K562 (cell line): ENCODE measurements around the gene MCFD2. TPM values are rescaled to one million over a fixed set of nuclear protein-coding genes. Genes with fewer than 3 reads are reported as not detected.

Source experiments
- CBX2 ChIP-seq: fragments of 200-600 bp; sonication (generic); IDR thresholded peaks from one replicate; pipeline ENCODE4 v1.6.1; 2012; ENCODE audit warnings: mild to moderate bottlenecking, low read length, inconsistent platforms; ENCODE audit not compliant: insufficient read depth, poor library complexity, severe bottlenecking
- CHD1 ChIP-seq: fragments of 200-600 bp; sonication (generic); IDR thresholded peaks from one replicate; pipeline ENCODE4 v1.6.1; 2012; ENCODE audit warnings: mild to moderate bottlenecking, moderate library complexity, low read length, inconsistent platforms
- GABPB1 ChIP-seq: sonication (generic); formaldehyde crosslinking; IDR thresholded peaks from 2 replicates; pipeline ENCODE4 v1.8.0; 2022; ENCODE audit warnings: mild to moderate bottlenecking, missing genetic modification reagents
- IRF2 ChIP-seq: sonication (generic); formaldehyde crosslinking; IDR thresholded peaks from 2 replicates; pipeline ENCODE4 v1.8.1; 2022; ENCODE audit warnings: mild to moderate bottlenecking, missing genetic modification reagents
- MBD2 ChIP-seq: sonication (generic); IDR thresholded peaks from 2 replicates; pipeline ENCODE4 v1.6.1; 2016; ENCODE audit warnings: low read depth, borderline replicate concordance
- MXI1 ChIP-seq: IDR thresholded peaks from 2 replicates; pipeline ENCODE4 v1.6.1; 2011; ENCODE audit warnings: low read depth, mild to moderate bottlenecking, improper control_type of control experiment, low read length
- NR2C1 ChIP-seq, 2 experiments: fragments of 450-650 bp; IDR thresholded peaks; 2 replicates each; pipeline ENCODE4 v1.6.1; 2017; ENCODE audit warnings: mild to moderate bottlenecking in 2 of 2, antibody characterized with exemption in 1 of 2, inconsistent platforms in 1 of 2, missing compliant biosample characterization in 1 of 2, missing genetic modification characterization in 1 of 2
- ZNF24 ChIP-seq: fragments of 450-650 bp; IDR thresholded peaks from 2 replicates; pipeline ENCODE4 v1.6.1; 2016
- ZNF384 ChIP-seq: IDR thresholded peaks from 2 replicates; pipeline ENCODE4 v1.6.1; 2012; ENCODE audit warnings: low read depth, low read length, improper control_type of control experiment
- ZNF583 ChIP-seq: fragments of 250-450 bp; sonication (Bioruptor Pico); IDR thresholded peaks from 2 replicates; pipeline ENCODE4 v1.4.0; 2020
- polyA plus RNA-seq, 8 experiments: library from polyadenylated mRNA; depleted of rRNA in 4 of 8; stranded (reverse) in 5 of 8; unstranded in 3 of 8; fragments of >200 nt; fragmentation: Nextera tagmentation in 2 of 8; fragmentation: Illumina TruSeq in 1 of 8; extraction: Ambion mirVana in 2 of 8; extraction: Trizol in 1 of 8; gene quantifications; 2 replicates each; pipeline versions ENCODE4 v1.2.1 to v1.2.3, GENCODE V29; 2011 to 2014; ENCODE audit warnings: inconsistent platforms in 1 of 8, missing spikeins in 1 of 8
- total RNA-seq, 7 experiments: library from RNA; depleted of rRNA in 6 of 7; stranded (reverse); fragments of >200 nt in 6 of 7; fragmentation: Illumina TruSeq in 2 of 7; extraction: Trizol in 2 of 7; gene quantifications; 2 replicates each; pipeline versions ENCODE4 v1.2.1 to v1.2.3, GENCODE V29; 2011 to 2021; ENCODE audit warnings: low replicate concordance in 1 of 7
- TF ChIP-seq, protein P1 (sequence below), 3 experiments: IDR thresholded peaks in 2 of 3; conservative IDR thresholded peaks in 1 of 3; 2 replicates each; pipeline ENCODE4 v1.5.1; 2011 to 2012; ENCODE audit warnings: low read length in 3 of 3, mild to moderate bottlenecking in 3 of 3, control low read depth in 2 of 3, improper control_type of control experiment in 1 of 3, inconsistent platforms in 1 of 3, low read depth in 1 of 3, mixed read lengths in 1 of 3, moderate library complexity in 1 of 3; ENCODE audit not compliant: insufficient read depth in 2 of 3
- TF ChIP-seq, protein P2 (sequence below): IDR thresholded peaks from 3 replicates; pipeline ENCODE4 v1.6.1; 2011; ENCODE audit warnings: borderline replicate concordance, mild to moderate bottlenecking; ENCODE audit not compliant: insufficient read length, insufficient read depth
- TF ChIP-seq, protein P3 (sequence below): IDR thresholded peaks from 2 replicates; pipeline ENCODE4 v1.6.1; 2016; ENCODE audit warnings: missing genetic modification characterization, missing compliant biosample characterization
- TF ChIP-seq, protein P4 (sequence below): IDR thresholded peaks from 2 replicates; pipeline ENCODE4 v1.6.1; 2011; ENCODE audit warnings: borderline replicate concordance, low read depth, mild to moderate bottlenecking, moderate library complexity, low read length; ENCODE audit not compliant: insufficient read depth, poor library complexity, severe bottlenecking
- TF ChIP-seq, protein P5 (sequence below): fragments of 200-400 bp; formaldehyde crosslinking; IDR thresholded peaks from 2 replicates; pipeline ENCODE4 v1.6.1; 2017; ENCODE audit warnings: mild to moderate bottlenecking, low read depth, low read length, moderate library complexity
- TF ChIP-seq, protein P6 (sequence below): sonication (generic); formaldehyde crosslinking; IDR thresholded peaks from 2 replicates; pipeline ENCODE4 v1.9.0; 2022; ENCODE audit warnings: mild to moderate bottlenecking, missing genetic modification reagents

Gene MCFD2
- total and polyA plus RNA-seq, 9 of the 15 experiments (the other 6 are each of a cell fraction or from before 2014, with no cell fraction given): 78.6 to 237 (median 123) TPM

DNA sequence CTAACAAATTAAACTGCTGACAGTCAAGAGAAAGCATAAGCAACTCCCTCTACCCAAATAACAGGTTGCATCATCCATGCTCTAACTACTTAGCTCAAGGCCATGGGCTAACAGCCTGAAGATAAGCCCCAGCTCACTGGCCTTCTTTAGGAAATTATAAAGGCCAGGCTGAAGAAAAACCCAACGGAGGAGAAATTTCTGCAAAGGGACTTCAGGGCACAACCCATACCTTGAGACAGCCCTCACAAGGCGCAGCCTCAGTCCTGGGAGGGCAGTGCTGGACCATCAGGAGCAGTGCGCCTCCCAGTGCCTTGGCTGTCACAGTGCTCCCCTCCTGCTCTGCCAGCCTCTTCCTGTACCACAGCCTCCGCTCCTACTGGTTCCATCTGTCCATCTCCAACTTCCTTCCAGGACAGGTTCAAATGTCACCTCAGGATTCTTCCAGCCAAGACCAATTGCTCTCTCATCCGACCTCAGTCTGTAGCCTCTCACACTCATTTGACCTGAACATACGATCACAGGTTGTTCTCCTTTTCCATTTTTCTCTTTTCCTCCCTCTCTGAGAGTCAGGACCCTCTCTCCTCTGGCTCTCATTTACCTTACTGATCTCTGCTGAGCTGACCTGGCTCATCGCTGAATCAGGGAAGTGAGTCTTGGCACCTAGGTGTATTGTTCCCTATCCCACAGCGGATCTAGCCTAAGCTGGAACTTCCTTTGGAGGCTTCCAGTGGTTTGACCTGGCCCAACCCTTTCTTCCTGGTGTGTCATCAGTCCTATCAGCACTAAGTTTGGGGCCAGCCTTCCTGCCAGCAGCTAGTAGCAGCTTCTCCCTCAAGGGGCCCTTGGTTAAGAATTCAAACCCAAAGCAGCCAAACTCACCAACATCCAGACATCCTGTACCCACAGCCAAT is 1.9 kb downstream of the MCFD2 start (continued):
- TF ChIP-seq IRF2 (CRISPR knock-in tag) (no peak), GABPB1 (0 out of 2 replicates have a peak, but pooled peaks have one; percentile 21), CHD1 (no peak), NR2C1 (IDR thresholded peaks at IDR 0.05) (no peak), NR2C1 (tag; IDR thresholded peaks at IDR 0.05) (no peak), CBX2 (no peak), MXI1 (no peak), ZNF384 (no peak), ZNF583 (no peak), MBD2 (0 out of 2 replicates have a peak, but pooled peaks have one; percentile 22), ZNF24 (no peak)
- TF ChIP-seq, protein P1, sequence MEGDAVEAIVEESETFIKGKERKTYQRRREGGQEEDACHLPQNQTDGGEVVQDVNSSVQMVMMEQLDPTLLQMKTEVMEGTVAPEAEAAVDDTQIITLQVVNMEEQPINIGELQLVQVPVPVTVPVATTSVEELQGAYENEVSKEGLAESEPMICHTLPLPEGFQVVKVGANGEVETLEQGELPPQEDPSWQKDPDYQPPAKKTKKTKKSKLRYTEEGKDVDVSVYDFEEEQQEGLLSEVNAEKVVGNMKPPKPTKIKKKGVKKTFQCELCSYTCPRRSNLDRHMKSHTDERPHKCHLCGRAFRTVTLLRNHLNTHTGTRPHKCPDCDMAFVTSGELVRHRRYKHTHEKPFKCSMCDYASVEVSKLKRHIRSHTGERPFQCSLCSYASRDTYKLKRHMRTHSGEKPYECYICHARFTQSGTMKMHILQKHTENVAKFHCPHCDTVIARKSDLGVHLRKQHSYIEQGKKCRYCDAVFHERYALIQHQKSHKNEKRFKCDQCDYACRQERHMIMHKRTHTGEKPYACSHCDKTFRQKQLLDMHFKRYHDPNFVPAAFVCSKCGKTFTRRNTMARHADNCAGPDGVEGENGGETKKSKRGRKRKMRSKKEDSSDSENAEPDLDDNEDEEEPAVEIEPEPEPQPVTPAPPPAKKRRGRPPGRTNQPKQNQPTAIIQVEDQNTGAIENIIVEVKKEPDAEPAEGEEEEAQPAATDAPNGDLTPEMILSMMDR (IDR thresholded peaks at IDR 0.05 in 2 of 3, conservative IDR thresholded peaks at IDR 0.05 in 1 of 3; ENCODE audit: insufficient read depth in 2 of 3, low read depth in 1 of 3, low read length in 3 of 3): peak; percentile 67 to 74 (median 72)
- TF ChIP-seq, protein P2, sequence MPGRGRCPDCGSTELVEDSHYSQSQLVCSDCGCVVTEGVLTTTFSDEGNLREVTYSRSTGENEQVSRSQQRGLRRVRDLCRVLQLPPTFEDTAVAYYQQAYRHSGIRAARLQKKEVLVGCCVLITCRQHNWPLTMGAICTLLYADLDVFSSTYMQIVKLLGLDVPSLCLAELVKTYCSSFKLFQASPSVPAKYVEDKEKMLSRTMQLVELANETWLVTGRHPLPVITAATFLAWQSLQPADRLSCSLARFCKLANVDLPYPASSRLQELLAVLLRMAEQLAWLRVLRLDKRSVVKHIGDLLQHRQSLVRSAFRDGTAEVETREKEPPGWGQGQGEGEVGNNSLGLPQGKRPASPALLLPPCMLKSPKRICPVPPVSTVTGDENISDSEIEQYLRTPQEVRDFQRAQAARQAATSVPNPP: no peak
- TF ChIP-seq, protein P3, sequence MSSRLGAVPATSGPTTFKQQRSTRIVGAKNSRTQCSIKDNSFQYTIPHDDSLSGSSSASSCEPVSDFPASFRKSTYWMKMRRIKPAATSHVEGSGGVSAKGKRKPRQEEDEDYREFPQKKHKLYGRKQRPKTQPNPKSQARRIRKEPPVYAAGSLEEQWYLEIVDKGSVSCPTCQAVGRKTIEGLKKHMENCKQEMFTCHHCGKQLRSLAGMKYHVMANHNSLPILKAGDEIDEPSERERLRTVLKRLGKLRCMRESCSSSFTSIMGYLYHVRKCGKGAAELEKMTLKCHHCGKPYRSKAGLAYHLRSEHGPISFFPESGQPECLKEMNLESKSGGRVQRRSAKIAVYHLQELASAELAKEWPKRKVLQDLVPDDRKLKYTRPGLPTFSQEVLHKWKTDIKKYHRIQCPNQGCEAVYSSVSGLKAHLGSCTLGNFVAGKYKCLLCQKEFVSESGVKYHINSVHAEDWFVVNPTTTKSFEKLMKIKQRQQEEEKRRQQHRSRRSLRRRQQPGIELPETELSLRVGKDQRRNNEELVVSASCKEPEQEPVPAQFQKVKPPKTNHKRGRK (tag): no peak
- TF ChIP-seq, protein P4, sequence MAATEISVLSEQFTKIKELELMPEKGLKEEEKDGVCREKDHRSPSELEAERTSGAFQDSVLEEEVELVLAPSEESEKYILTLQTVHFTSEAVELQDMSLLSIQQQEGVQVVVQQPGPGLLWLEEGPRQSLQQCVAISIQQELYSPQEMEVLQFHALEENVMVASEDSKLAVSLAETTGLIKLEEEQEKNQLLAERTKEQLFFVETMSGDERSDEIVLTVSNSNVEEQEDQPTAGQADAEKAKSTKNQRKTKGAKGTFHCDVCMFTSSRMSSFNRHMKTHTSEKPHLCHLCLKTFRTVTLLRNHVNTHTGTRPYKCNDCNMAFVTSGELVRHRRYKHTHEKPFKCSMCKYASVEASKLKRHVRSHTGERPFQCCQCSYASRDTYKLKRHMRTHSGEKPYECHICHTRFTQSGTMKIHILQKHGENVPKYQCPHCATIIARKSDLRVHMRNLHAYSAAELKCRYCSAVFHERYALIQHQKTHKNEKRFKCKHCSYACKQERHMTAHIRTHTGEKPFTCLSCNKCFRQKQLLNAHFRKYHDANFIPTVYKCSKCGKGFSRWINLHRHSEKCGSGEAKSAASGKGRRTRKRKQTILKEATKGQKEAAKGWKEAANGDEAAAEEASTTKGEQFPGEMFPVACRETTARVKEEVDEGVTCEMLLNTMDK: peak; percentile 74
- TF ChIP-seq, protein P5, sequence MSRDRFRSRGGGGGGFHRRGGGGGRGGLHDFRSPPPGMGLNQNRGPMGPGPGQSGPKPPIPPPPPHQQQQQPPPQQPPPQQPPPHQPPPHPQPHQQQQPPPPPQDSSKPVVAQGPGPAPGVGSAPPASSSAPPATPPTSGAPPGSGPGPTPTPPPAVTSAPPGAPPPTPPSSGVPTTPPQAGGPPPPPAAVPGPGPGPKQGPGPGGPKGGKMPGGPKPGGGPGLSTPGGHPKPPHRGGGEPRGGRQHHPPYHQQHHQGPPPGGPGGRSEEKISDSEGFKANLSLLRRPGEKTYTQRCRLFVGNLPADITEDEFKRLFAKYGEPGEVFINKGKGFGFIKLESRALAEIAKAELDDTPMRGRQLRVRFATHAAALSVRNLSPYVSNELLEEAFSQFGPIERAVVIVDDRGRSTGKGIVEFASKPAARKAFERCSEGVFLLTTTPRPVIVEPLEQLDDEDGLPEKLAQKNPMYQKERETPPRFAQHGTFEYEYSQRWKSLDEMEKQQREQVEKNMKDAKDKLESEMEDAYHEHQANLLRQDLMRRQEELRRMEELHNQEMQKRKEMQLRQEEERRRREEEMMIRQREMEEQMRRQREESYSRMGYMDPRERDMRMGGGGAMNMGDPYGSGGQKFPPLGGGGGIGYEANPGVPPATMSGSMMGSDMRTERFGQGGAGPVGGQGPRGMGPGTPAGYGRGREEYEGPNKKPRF: no peak
- TF ChIP-seq, protein P6, sequence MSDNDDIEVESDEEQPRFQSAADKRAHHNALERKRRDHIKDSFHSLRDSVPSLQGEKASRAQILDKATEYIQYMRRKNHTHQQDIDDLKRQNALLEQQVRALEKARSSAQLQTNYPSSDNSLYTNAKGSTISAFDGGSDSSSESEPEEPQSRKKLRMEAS (CRISPR knock-in tag): no peak
